Panc1 (cell line): ENCODE measurements around the gene AGPAT4.

Experiments used
- CTCF ChIP-seq: fragments of 450-650 bp; IDR thresholded peaks from 2 replicates; pipeline ENCODE4 v1.5.1; 2017; ENCODE audit warnings: mild to moderate bottlenecking
- POLR2AphosphoS5 ChIP-seq: IDR thresholded peaks from 2 replicates; pipeline ENCODE4 v1.6.1; 2012; ENCODE audit warnings: mild to moderate bottlenecking, low read depth, low read length, moderate library complexity
- REST ChIP-seq, 2 experiments: IDR thresholded peaks; 2 replicates each; pipeline ENCODE4 v1.6.1; 2011 to 2012; ENCODE audit warnings: low read depth in 2 of 2, control low read depth in 1 of 2, low read length in 1 of 2, mild to moderate bottlenecking in 1 of 2, moderate library complexity in 1 of 2; ENCODE audit not compliant: insufficient read depth in 1 of 2
- SIN3A ChIP-seq: IDR thresholded peaks from 2 replicates; pipeline ENCODE4 v1.6.1; 2012; ENCODE audit warnings: low read depth, mild to moderate bottlenecking, low read length, moderate library complexity, borderline replicate concordance; ENCODE audit not compliant: insufficient read depth

GRCh38 chr6:161195386-161195785 is 78.5 kb downstream of the AGPAT4 start:
- TF ChIP-seq CTCF (no peak), POLR2AphosphoS5 (no peak), REST (IDR thresholded peaks at IDR 0.05; ENCODE audit: insufficient read depth in 1 of 2, low read depth in 2 of 2, low read length in 1 of 2) (no peak), SIN3A (no peak)
